Lower leg skin (tissue), 3 donors: ENCODE results near the gene NIP7.

Experiments used
- CTCF ChIP-seq, 3 donors: fragments of 450-650 bp; IDR thresholded peaks; one replicate each; pipeline ENCODE4 v1.5.1; 2016; ENCODE audit warnings: antibody characterized with exemption in 3 of 3, mild to moderate bottlenecking in 3 of 3, moderate library complexity in 2 of 3
- POLR2A ChIP-seq, 2 donors: fragments of 450-650 bp; IDR thresholded peaks; one replicate each; pipeline ENCODE4 v1.6.1; 2016 to 2017; ENCODE audit warnings: antibody characterized with exemption in 2 of 2, mild to moderate bottlenecking in 1 of 2, moderate library complexity in 1 of 2

GRCh38 chr16:69378760-69379159 lies 39.2 kb downstream of the NIP7 start:
- TF ChIP-seq POLR2A (IDR thresholded peaks at IDR 0.05) (no peak), CTCF (IDR thresholded peaks at IDR 0.05) (no peak)
